Measurements from ENCODE around the gene CPNE7. TPM values are rescaled to one million over a fixed set of nuclear protein-coding genes. Genes with fewer than 3 reads are reported as not detected.

CPNE7 gene
- polyA plus RNA-seq, 1 donor, result 0.43 TPM

DNA sequence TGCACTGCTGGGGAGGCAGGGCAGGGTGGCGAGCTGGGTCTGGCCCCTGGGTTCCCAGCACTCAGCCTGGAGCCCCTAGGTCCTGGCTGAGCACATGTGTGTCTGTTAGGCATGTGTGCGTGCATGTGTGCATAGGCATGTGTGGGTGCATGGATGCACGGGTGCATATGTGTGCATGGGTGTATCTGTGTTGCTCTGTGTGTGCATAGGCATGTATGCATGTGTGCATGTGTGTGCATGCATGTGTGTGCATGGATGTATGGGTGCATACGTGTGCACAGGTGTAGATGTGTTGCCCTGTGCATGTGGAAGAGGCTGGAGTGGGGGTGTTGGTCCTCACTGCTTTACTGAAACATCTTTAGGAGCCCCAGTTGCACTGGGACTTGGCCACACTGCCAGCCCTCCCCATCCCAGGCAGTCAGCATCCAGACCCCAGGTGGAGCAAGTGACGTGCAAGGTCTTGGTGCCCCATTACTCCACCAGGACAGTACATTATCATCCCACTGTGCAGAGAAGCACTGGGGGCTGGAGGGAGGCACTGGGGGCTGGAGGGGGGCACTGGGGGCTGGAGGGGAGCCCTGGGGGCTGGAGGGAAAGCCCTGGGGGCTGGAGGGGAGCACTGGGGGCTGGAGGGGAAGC lies 27.5 kb downstream of the CPNE7 start:
- no peak for DNase-seq (ENCODE audit: low read depth)

DNA sequence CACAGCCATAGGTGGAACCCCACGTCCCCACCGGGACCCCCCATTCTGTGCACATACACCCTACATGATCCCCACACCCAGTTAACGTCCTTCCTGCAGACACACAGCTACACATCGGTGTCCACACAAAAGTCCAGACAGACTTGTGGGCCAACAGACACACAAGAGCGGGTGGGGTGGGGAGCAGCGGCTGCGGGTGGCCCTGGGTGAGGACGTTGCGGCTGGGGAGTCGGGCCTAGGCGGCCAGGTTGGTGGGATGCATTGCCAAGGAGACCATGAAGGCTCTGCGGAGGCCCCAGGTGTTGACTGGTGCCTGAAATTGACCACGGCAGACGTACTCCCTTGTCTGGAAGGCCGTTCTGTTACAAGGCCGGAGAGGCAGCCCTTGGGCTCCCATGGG lies 29.2 kb downstream of the CPNE7 start:
- no peak for DNase-seq (ENCODE audit: low read depth)

DNA sequence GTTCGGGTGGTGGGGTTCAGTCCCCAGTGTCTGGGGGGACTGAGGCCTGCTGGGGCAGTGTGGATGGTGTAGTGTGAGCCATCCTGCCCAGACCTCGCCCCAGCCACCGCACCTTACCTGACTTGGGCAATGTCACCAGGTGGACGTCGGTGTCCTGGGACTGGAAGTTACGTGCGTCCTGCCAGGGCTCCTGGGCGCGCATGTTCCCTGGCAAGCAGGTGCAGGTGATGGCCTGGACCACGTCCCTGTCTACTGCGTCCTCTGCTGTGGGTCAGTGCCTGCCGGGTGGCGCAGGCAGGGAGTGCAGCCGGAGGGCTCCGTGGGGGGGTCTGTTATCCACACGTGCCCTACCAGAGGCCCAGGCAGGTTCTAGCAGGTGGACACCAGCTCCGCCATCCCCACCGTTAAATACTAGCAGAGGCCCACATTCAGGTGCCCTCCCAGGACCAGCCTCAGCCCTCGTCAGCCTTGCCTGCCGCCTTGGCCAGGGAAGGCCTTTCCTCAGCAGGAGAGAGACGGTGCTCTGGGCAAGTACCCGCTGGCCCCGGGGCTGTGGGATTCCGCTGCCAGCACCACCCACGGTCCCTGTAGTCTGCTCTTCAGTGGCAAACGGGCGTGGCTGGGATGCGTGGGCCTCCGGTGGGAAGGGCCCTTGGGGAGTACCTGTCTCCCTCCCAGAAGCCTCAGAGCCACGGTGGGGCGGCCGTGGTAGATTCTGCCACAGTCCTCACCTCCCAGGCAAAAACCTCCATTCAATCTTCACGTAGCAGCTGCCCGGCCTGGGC lies 29.8 kb downstream of the CPNE7 start:
- DNase-seq (ENCODE audit: low read depth), result no peak

DNA sequence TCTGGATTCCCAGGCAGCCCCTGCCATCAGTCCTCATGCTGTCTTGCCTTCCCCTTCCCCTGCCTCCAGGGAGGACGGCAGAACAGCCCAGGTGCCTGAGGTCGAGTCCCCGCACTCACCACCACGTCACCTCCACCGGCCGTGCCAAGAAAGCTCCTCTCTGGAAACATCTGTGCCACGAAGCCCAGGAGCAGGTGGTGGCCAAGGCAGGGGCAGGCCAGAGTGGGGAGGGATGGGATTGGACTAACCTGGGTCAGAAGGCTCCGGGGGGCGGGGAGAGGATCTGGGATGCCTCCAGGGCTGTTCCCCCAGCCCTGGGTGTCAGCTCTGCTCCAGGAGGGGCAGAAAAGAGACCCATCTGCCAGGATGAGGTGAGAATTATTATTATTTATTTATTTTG lies 30.4 kb downstream of the CPNE7 start:
- DNase-seq (ENCODE audit: low read depth), result no peak

DNA sequence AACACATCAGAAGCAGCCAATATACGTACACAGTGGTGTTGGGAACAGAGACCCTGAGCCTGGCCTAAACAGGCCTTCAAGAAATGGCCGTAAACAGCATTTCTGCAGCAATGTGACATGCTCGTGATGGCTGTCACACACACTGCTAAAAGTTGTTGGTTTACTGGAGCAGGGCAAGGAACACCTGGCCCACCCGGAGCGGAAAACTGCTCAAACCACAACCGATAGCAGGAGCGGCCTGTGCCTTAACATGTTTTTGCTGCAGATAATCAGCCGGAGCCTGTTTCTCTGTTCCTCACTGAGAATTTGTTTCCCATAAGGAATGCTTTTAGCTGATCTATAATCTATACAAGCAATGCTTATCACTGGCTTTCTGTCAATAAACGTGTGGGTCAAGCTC lies 31.9 kb downstream of the CPNE7 start:
- no peak for DNase-seq (ENCODE audit: low read depth)

DNA sequence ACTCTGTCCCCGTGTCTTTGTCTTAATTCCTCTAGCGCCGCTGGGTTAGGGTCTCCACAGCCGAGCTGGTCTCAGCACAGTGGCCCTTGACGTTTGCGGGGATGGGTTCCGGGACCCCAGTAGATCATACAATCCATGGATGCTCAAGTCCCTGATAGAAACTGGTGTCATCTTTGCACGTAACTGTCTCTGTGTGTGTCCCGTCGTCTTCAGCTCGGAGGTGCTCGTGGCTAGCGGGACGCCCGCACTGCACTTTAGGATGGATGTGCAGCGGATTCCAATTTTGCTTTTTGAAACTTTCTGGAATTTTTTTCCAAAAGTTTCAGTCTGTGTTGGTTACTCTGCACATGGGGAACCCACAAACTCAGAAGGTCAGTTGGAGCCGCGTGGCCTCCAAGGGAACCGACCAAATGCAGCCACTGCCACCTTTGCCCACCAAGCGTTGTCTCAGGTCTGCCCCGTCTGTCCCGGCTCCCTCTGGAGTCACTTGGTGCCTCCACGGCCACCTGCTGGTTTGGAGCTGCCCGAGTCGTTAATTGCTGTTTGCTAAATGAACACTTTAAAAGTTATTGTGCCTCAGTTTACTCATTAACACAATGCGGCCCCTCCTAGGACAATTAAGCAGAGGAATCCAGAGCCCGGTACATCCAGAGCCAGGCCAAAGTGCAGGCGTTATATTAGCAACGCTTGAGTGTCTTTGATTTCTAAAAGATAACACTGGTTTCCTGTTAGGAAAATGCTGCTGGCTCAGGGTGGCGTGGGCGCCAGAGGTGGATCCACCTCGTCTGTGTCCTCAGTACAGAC lies 32.6 kb downstream of the CPNE7 start:
- no peak for DNase-seq (ENCODE audit: low read depth)

DNA sequence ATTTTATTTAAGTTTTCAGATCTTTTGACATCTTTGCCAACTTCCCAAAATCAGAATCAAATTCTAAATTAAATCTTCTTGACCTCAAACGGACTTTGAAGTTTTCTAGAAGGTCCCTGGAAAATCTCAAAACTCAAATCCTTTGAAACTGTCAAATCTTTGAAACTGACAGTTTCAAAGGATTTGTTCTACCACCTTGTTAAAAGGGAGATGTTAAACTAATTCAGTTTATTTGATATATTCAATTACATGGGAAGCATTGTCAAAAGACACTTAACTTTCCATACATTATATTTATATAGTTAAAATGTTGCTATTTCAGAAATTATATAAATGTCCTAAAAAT lies 34.5 kb downstream of the CPNE7 start:
- DNase-seq (ENCODE audit: low read depth), result no peak

DNA sequence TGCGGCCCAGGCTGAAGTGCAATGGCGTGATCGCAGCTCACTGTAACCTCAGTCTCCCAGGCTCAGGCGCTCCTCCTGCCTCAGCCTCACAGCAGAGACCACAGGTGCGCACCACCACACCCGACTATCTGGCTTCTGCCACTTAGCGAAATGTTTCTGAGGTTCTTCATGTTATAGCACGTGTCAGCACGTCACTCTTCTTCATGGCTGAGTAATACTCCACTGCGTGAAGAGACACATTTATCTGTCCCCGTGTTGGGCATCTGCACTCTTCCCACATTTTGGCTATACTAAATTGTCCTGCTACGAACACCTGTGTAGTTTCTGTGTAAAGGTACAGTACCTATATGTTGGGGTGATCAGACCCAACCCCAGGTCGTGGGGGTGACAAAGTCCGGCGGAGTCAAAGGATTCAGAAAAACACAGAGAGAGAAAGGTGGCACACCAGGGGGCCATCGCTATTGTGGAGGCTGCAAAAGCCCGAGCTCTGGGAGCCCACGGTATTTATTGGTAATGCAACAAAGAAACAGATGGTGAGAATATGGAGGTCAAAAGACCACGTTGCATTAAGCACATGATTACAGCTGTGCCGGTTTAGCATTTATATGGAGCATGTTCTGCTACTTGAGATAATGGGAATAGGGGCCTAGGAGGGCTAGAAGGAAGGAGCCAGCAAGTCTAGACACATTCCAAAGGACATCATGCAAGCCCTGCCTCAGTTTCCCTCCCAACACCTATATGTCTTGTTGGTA lies 37.0 kb downstream of the CPNE7 start:
- DNase-seq (ENCODE audit: low read depth), result no peak

DNA sequence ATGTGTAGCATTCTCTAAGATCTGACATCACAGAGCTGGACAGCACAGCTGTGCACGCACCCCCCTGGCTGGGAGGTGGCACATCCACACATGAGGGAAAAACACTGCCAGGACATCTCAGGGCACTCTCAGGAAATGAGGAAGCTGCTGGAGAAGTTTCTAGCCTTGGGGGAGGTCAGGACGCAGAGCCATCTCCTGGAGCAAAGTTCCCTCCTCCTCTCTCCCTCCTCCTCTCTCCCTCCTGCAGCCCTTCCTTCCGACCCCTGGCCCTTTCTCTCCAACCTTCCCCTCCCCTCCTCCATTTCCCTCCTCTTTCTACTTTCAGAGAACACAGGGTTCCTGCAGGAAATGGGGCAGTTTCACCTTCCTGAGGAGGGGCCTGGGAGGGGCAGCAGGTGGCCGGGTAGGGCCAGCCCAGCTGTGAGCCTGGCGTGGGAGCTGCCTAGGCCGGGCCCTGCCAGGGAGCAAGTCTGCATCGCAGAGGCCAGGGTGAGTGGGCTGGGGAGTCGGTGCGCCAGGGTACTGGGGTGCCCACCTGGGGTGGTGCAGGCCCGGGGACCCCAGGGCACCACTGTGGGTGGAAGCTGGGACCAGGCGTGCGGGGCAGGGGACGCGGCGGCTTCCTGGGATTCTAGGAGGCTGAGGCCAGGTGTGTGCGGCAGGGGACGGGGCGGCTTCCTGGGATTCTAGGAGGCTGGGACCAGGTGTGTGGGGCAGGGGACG lies 37.8 kb downstream of the CPNE7 start, which contains the start of gene DPEP1:
DPEP1 (plus strand) TSS at position 412 of the 723 bp plus-strand sequence. CDS start 16,769 bp downstream, outside the sequence.
- DNase-seq (ENCODE audit: low read depth), result no peak

DNA sequence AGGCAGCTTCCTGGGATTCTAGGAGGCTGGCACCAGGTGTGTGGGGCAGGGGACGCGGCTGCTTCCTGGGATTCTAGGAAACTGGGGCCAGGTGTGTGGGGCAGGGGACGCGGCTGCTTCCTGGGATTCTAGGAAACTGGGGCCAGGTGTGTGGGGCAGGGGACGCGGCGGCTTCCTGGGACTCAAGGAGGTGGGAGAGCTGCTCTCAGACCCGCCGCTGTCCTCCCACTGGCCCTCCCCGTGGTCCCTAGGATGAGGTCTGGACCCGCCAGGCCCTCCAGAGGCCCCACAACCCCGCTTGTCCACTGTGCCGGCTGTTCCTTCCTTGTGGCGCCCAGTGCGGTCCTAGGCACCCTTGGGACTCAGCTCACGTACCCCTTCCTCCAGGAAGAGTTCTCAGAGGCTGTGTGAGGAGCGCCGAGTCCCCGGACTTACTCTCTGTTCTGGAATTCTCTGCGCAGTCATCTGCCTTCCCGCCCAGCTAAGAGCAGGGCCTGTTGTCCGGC lies 38.4 kb downstream of the CPNE7 start:
- DNase-seq (ENCODE audit: low read depth), result no peak

DNA sequence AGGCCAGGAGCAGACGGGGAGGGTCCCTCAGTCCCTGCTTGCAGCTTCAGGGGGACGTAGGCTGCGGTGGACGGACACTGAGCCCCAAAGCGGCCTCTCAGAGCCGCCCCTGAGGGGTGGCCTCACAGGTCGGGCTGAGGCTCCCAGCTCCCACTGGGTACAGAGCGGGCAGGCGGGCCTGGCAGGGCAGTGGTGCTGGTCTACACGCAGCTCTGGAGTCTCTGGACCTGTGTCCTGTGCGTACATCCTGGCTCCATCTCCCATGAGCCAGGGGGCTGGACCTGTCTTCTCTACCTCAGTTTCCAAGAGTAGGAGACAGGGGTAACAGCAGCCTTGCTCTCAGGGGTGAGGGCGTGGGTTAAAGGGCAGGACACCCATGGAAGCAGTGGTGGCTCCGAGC lies 39.6 kb downstream of the CPNE7 start:
- no peak for DNase-seq (ENCODE audit: low read depth)

DNA sequence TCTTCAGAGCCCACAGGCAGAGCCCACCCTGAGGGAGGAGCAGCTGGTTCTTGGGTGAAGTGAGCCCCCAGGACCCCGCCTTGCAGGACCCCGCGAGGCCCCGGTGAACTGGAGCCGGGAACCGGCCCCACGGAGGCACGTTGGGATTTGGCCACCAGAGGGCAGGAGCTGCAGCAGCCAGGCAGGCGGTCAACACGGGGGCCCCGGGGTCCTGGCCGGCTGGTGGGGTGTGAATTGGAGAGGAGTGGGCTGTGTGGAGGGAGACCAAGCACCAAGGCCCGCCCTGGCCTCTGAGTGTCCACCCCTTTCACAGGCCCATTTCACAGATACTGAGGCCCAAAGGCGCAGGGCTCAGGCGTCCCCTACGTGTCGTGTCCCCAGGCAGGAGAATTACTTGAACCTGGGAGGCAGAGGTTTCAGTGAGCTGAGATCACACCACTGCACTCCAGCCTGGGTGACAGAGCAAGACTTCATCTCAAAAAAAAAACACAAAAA lies 40.1 kb downstream of the CPNE7 start:
- no peak for DNase-seq (ENCODE audit: low read depth)

DNA sequence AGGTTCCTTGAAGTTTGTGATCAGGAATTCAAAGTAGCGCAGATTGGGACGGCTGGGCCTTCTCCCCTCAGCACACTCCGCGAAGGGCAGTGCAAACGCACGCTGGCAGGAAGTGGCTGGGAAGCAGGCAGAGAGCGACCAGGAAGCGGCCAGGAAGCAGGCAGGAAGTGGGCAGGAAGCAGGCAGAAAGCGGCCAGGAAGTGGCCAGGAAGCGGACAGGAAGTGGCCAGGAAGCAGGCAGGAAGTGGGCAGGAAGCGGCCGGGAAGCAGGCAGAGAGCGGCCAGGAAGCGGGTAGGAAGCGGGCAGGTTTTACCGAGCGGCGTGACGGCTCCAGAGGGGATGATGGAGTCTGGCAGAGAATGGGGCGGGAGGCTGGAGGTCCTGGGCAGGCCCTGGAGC lies 41.1 kb downstream of the CPNE7 start:
- DNase-seq (ENCODE audit: low read depth), result no peak

DNA sequence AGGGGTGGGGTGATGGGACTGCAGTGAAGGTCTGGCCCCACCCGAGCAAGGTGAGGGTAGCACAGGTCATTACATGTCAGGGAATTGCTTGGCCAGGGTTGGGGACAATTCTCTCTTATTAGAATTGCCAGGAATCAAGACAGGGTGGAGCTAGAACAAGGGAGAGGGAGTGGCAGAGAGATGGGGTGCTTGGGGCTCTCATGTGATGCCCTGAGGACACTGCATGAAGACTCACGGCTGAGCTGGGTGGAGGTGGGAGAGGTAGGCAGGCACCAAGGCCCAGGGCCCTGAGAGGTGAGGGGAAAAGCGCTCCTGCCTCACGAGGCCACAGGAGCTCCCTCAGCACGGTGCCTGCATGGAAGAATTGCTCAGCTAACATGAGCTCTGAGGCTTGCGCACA lies 41.5 kb downstream of the CPNE7 start:
- DNase-seq (ENCODE audit: low read depth), result no peak

DNA sequence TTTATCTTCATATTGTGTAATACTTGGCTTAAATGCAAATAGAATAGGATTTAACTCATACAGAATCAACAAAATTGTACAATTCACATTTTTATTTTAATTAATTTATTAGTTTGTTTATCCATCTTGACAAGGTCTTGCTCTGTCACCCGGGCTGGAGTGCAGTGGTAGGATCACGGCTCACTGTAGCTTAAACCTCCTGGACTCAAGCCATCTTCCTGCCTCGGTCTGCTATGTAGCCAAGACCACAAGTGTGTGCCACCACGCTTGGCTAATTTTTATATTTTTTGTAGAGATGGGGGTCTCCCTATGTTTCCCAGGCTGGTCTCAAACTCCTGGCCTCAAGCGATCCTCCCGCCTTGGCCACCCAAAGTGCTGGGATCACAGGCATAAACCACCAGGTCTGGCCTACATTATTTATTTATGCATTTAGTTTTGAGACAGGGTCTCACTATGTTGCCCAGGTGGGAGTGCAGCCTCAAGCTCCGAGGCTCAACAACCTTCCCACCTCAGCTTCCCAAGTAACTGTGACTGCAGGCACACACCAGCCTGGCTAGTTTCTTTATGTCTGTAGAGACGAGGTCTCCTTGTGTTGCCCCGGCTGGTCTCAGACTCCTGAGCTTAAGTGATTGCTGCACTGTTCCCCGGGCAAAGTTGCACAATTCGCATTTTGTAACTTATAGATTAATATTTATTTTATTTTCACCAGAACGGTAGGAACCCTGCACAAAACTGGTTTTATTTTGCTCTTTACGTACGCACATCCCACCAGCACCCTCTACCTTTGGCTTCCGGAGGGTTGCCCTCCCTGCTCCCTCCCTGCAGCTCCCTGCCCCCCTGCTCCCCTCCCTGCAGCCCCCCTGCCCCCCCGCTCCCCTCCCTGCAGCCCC lies 42.8 kb downstream of the CPNE7 start:
- DNase-seq (ENCODE audit: low read depth), result no peak

DNA sequence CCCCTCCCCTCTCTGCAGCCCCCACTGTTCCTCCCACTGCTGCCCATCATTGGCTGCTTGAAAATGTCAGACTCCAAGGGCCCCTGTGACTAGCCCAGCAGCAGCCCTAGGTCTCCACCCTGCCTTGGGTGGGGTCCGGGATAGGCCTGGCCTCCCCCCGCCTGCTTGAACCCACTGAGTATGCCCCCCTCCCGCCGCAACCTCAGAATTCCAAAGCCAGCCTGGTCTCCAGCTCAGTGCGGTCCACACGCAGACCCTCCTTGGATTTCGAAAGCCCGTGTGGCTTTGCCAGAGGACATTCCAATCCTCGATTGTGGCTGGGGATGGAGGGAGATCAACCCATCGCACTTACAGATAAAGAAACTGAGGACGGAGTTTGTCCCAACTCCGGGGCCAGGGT lies 44.3 kb downstream of the CPNE7 start:
- DNase-seq (ENCODE audit: low read depth), result no peak

DNA sequence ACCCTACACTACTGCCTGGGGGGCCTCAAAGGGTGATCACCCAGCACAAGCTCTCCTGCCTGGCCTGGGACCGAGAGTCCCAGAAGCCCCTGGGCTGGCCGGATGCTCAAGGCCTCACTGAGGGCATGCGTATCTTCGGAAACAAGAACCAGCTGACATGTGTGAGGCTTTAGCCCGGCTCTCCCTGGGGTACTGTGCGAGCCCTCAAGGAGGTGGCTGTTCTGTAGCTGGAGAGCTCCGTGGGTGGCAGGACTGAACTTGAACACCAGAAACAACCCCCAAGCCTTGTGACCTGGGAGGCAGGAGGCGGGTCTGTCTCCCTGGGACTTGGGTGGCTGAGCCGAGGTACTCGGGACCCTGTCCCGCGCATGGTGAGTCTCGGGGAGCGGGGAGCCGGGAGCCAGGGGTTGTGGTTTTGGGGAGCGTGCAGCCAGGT lies 44.9 kb downstream of the CPNE7 start:
- no peak for DNase-seq (ENCODE audit: low read depth)

DNA sequence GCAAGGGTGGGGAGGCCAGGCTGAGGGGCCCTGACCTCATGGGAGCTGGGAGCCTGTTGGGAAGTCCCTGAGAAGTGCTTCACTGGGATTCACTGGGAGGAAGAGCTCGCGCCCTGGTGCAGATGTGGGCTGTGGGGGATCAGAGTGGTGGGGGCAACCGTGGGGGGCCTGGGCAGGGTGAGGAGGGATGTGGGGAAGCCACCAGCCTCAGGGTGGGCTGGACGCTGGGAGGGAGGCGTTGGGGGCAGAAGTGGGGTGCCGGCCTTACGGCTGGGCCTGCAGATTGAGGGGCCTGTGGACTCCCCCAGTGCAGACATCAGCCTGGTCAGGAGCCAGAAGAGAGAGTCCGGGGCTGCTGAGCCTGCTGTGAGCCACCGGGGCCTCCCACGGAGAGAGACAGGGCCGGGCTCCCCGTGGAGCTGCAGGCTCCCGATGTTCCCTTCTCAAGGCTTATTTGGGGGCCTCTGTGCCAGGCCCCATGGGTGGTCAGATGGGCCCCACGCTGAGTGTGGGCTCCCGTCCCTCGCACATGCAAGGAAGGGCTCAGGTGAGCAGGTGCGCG lies 45.7 kb downstream of the CPNE7 start:
- no peak for DNase-seq (ENCODE audit: low read depth)

DNA sequence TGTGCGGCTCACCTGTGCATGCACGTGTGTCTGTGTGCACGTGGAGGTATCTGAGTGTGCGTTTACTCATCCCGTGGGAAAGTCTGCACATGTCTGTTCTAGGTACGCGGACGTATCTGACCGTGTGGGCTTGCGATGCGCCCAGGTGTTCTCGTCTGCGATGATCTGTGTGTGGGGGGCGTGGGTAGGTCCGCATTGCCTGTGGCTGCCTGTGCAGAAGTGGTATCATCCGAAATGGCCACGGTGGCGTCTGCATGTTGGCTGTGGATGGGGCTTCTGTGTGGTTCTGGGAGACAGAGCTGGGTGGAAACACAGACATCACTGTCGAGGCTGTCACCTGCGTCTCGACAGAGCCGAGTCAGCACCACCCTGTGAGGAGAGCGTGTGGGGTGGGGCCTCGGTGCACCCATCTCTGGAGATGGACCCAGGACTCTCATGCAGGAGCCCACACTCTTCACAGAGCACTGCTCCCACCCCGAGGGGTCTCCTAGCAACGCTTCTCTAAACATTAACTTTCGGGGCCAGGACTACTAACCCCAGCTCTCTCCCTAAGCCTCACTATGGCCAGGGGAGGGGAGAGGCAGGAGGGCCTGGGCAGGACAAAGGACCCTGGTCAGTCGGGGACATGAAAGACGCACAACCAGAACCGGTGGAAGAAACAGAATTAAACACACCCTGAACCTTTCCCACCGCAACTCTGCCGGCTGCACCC lies 46.3 kb downstream of the CPNE7 start:
- DNase-seq (ENCODE audit: low read depth), result no peak
